ENCODE data around the gene NEK11. TPM values are rescaled to one million over a fixed set of nuclear protein-coding genes. Genes with fewer than 3 reads are reported as not detected.

NEK11 gene
- total RNA-seq, 2 donors from 2014 or later, result 0.20 to 6.0 TPM

DNA sequence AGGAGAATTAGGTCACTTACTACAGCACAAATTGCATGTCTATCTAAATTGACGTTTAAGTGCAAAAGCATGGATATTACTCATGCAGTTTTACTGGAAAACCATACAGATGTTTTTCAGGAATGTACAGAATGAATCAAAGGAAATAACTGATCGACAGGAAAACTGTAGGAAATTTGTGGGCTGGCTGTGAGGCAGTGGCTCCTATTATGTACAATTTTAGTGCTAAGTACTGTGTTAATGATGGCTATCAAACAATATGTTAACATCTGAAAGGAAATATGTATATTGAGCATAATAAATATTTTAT lies 361.8 kb downstream of the NEK11 start:
- H3K4me1 Mint-ChIP-seq, result peaks cover 30% of the 10 kb centered on the region
- 85 to 93% methylated on average over 2 of the region's 2 CpGs for WGBS, 2 experiments (ENCODE audit: insufficient coverage in 1 of 2, insufficient read length in 1 of 2)
- H3K27me3 Mint-ChIP-seq (ENCODE audit: insufficient read depth), result no peaks in the 10 kb centered on the region
- no peaks in the 10 kb centered on the region for H3K27me3 ChIP-seq (ENCODE audit: control insufficient read depth, insufficient read depth, low read length, poor library complexity, severe bottlenecking)
- no peaks in the 10 kb centered on the region for H3K9me3 Mint-ChIP-seq
- no peak for DNase-seq
- no peak overlapping the region for H3K27ac ChIP-seq (ENCODE audit: low read depth, low read length)
- H3K9me3 ChIP-seq (ENCODE audit: control insufficient read depth, low read length), result no peaks in the 10 kb centered on the region
- H3K9ac ChIP-seq (ENCODE audit: extremely low read depth, low read length, poor library complexity, severe bottlenecking), result no peak overlapping the region
- H3K4me1 ChIP-seq (ENCODE audit: control insufficient read depth, insufficient read depth, low read length), result peaks cover 3% of the 10 kb centered on the region
- peaks cover 11% of the 10 kb centered on the region for H3K36me3 ChIP-seq (ENCODE audit: control insufficient read depth, insufficient read depth, low read length)
- no peak overlapping the region for H3K4me3 Mint-ChIP-seq
- TF ChIP-seq, protein P1, sequence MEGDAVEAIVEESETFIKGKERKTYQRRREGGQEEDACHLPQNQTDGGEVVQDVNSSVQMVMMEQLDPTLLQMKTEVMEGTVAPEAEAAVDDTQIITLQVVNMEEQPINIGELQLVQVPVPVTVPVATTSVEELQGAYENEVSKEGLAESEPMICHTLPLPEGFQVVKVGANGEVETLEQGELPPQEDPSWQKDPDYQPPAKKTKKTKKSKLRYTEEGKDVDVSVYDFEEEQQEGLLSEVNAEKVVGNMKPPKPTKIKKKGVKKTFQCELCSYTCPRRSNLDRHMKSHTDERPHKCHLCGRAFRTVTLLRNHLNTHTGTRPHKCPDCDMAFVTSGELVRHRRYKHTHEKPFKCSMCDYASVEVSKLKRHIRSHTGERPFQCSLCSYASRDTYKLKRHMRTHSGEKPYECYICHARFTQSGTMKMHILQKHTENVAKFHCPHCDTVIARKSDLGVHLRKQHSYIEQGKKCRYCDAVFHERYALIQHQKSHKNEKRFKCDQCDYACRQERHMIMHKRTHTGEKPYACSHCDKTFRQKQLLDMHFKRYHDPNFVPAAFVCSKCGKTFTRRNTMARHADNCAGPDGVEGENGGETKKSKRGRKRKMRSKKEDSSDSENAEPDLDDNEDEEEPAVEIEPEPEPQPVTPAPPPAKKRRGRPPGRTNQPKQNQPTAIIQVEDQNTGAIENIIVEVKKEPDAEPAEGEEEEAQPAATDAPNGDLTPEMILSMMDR (conservative IDR thresholded peaks at IDR 0.05), result no peak
- H3K36me3 Mint-ChIP-seq (ENCODE audit: low read depth), result peaks cover 20% of the 10 kb centered on the region
- H3K4me3 ChIP-seq (ENCODE audit: low read length), result no peak overlapping the region
- H3K27ac Mint-ChIP-seq, result no peak overlapping the region

DNA sequence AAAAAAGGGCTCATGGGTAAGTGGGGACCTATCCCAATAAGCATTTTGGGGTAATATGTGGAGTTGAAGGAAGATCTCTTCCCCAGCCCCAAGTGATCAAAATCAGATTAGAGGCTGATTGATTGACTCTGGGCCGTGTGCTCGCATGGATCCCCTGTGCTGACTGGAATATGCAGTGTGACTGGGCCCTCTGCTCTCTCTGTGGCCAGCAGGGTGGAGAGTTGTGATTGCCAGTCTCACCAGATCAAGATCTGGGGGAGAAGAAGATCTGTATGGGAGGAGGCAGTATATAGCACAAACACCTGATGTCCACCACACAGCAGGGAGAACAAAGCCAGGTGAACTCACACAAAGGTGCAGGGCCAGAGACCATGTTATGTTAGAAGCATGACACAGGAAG lies 363.7 kb downstream of the NEK11 start:
- Mint-ChIP-seq H3K36me3 (ENCODE audit: low read depth) (peaks cover 3% of the 10 kb centered on the region), H3K9me3 (no peaks in the 10 kb centered on the region), H3K4me3 (no peak overlapping the region), H3K27me3 (ENCODE audit: insufficient read depth) (no peaks in the 10 kb centered on the region), H3K4me1 (peaks cover 22% of the 10 kb centered on the region), H3K27ac (no peak overlapping the region)
- no peaks in the 10 kb centered on the region for H3K9me3 ChIP-seq (ENCODE audit: control insufficient read depth, low read length)
- no peak overlapping the region for H3K27ac ChIP-seq (ENCODE audit: low read depth, low read length)
- no peaks in the 10 kb centered on the region for H3K36me3 ChIP-seq (ENCODE audit: control insufficient read depth, insufficient read depth, low read length)
- H3K27me3 ChIP-seq (ENCODE audit: control insufficient read depth, insufficient read depth, low read length, poor library complexity, severe bottlenecking), result no peaks in the 10 kb centered on the region
- peaks cover under 1% of the 10 kb centered on the region for H3K4me1 ChIP-seq (ENCODE audit: control insufficient read depth, insufficient read depth, low read length)
- TF ChIP-seq, protein P1 (conservative IDR thresholded peaks at IDR 0.05), result no peak
- WGBS, 2 experiments (ENCODE audit: insufficient coverage in 1 of 2, insufficient read length in 1 of 2), result 92% methylated on average over 2 of the region's 2 CpGs; no CpG with 5 or more reads in 1 of the 2 experiments
- no peak for DNase-seq
- H3K9ac ChIP-seq (ENCODE audit: extremely low read depth, low read length, poor library complexity, severe bottlenecking), result no peak overlapping the region
- no peak overlapping the region for H3K4me3 ChIP-seq (ENCODE audit: low read length)

DNA sequence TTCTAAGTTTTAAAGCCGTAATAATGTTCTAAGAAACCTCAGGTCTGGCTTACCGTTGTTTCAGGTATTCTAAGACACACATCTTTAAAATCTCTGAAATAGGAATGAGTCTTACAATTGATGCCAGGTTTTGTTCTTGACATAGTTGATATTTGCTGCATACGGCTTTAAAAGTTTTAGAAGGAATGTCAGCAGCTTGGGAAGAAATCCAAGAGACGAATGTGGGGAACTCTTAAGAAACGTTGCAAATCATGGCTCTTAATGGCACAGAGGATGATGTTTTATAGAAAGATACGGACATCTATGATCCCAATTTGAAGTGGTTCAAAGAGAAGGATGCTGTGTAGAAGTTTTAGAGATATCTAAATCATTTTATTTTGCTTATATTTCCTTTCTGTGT lies 366.4 kb downstream of the NEK11 start:
- Histone ChIP-seq H3K9me3 (ENCODE audit: control insufficient read depth, low read length) (no peaks in the 10 kb centered on the region), H3K27ac (ENCODE audit: low read depth, low read length) (no peak overlapping the region), H3K36me3 (ENCODE audit: control insufficient read depth, insufficient read depth, low read length) (no peaks in the 10 kb centered on the region), H3K4me1 (ENCODE audit: control insufficient read depth, insufficient read depth, low read length) (no peaks in the 10 kb centered on the region), H3K4me3 (ENCODE audit: low read length) (no peak overlapping the region), H3K9ac (ENCODE audit: extremely low read depth, low read length, poor library complexity, severe bottlenecking) (no peak overlapping the region), H3K27me3 (ENCODE audit: control insufficient read depth, insufficient read depth, low read length, poor library complexity, severe bottlenecking) (no peaks in the 10 kb centered on the region)
- peaks cover 4% of the 10 kb centered on the region for H3K4me1 Mint-ChIP-seq
- no peaks in the 10 kb centered on the region for H3K27me3 Mint-ChIP-seq (ENCODE audit: insufficient read depth)
- no peak overlapping the region for H3K4me3 Mint-ChIP-seq
- H3K27ac Mint-ChIP-seq, result no peak overlapping the region
- H3K36me3 Mint-ChIP-seq (ENCODE audit: low read depth), result no peaks in the 10 kb centered on the region
- no peaks in the 10 kb centered on the region for H3K9me3 Mint-ChIP-seq
- DNase-seq, result no peak
- TF ChIP-seq, protein P1 (conservative IDR thresholded peaks at IDR 0.05), result no peak
- WGBS, 2 experiments (ENCODE audit: insufficient coverage in 1 of 2, insufficient read length in 1 of 2), result 91 to 94% methylated on average over 5 to 6 of the region's 6 CpGs
